ENCODE measurements around the gene STIM2. TPM values are rescaled to one million over a fixed set of nuclear protein-coding genes. Genes with fewer than 3 reads are reported as not detected.

STIM2 gene
- polyA plus RNA-seq, 1 donor (not counting 4 experiments of a cell fraction or from before 2014, with no cell fraction given), result 20.7 TPM

GRCh38 chr4:26931966-26932365, 71.3 kb downstream of the STIM2 start:
- dilution Hi-C loops (cut with MboI; ENCODE audit: extremely low pct_ligation_motif_present, low sequenced_read_pairs), result no loop called here
- Histone ChIP-seq H3K27ac (ENCODE audit: control insufficient read depth, insufficient read depth, low read length) (no peak overlapping the region), H3K4me2 (ENCODE audit: control insufficient read depth, extremely low read depth, insufficient read depth, low read depth, low read length) (no peak overlapping the region), H3K9me1 (ENCODE audit: control insufficient read depth, extremely low read depth, insufficient read depth, low read length) (no peaks in the 10 kb centered on the region), H4K20me1 (ENCODE audit: control insufficient read depth, extremely low read depth, insufficient read depth, low read length) (no peaks in the 10 kb centered on the region), H3K9me3 (ENCODE audit: control insufficient read depth, low read depth, low read length) (no peaks in the 10 kb centered on the region), H3K79me2 (ENCODE audit: control insufficient read depth, insufficient read depth, low read length) (no peaks in the 10 kb centered on the region), H3K4me1 (ENCODE audit: control insufficient read depth, extremely low read depth, insufficient read depth, low read length) (no peaks in the 10 kb centered on the region), H3K36me3 (ENCODE audit: control insufficient read depth in 2 of 2, extremely low read depth in 1 of 2, insufficient read depth in 2 of 2, low read length in 2 of 2) (no peaks in the 10 kb centered on the region), H2AFZ (ENCODE audit: control insufficient read depth, low read length) (no peak overlapping the region), H3K27me3 (ENCODE audit: control insufficient read depth, extremely low read depth, insufficient read depth, low read length) (no peaks in the 10 kb centered on the region), H3K9ac (ENCODE audit: control insufficient read depth, extremely low read depth, insufficient read depth, low read length) (no peak overlapping the region), H3K4me3 (ENCODE audit: control insufficient read depth in 2 of 3, extremely low read depth in 1 of 3, insufficient read depth in 2 of 3, low read depth in 1 of 3, low read length in 3 of 3) (no peak overlapping the region)
- DNase-seq (ENCODE audit: low read depth, low spot score) (no peak), FAIRE-seq (no peak)
- TF ChIP-seq CTCF (optimal IDR thresholded peaks at IDR 0.05 in 1 of 3, IDR thresholded peaks at IDR 0.05 in 1 of 3, conservative IDR thresholded peaks at IDR 0.05 in 1 of 3; ENCODE audit: extremely low read depth in 1 of 3, insufficient read depth in 2 of 3, low read length in 3 of 3) (no peak), EZH2 (IDR thresholded peaks at IDR 0.05; ENCODE audit: low read length) (no peak)

- dilution Hi-C loops (cut with MboI; ENCODE audit: extremely low pct_ligation_motif_present, low sequenced_read_pairs), result no loop called here
- Histone ChIP-seq H3K9me3 (ENCODE audit: control insufficient read depth, low read depth, low read length) (no peaks in the 10 kb centered on the region), H3K4me2 (ENCODE audit: control insufficient read depth, extremely low read depth, insufficient read depth, low read depth, low read length) (no peak overlapping the region), H3K79me2 (ENCODE audit: control insufficient read depth, insufficient read depth, low read length) (peaks cover 2% of the 10 kb centered on the region), H3K9me1 (ENCODE audit: control insufficient read depth, extremely low read depth, insufficient read depth, low read length) (no peaks in the 10 kb centered on the region), H3K9ac (ENCODE audit: control insufficient read depth, extremely low read depth, insufficient read depth, low read length) (no peak overlapping the region), H3K27me3 (ENCODE audit: control insufficient read depth, extremely low read depth, insufficient read depth, low read length) (no peaks in the 10 kb centered on the region), H3K27ac (ENCODE audit: control insufficient read depth, insufficient read depth, low read length) (no peak overlapping the region), H4K20me1 (ENCODE audit: control insufficient read depth, extremely low read depth, insufficient read depth, low read length) (no peaks in the 10 kb centered on the region), H3K4me3 (ENCODE audit: control insufficient read depth in 2 of 3, extremely low read depth in 1 of 3, insufficient read depth in 2 of 3, low read depth in 1 of 3, low read length in 3 of 3) (no peak overlapping the region), H2AFZ (ENCODE audit: control insufficient read depth, low read length) (no peak overlapping the region), H3K4me1 (ENCODE audit: control insufficient read depth, extremely low read depth, insufficient read depth, low read length) (no peaks in the 10 kb centered on the region), H3K36me3 (ENCODE audit: control insufficient read depth in 2 of 2, extremely low read depth in 1 of 2, insufficient read depth in 2 of 2, low read length in 2 of 2) (no peaks in the 10 kb centered on the region)
- FAIRE-seq (no peak), DNase-seq (ENCODE audit: low read depth, low spot score) (no peak)
- TF ChIP-seq EZH2 (IDR thresholded peaks at IDR 0.05; ENCODE audit: low read length), result no peak
- TF ChIP-seq CTCF (optimal IDR thresholded peaks at IDR 0.05 in 1 of 3, IDR thresholded peaks at IDR 0.05 in 1 of 3, conservative IDR thresholded peaks at IDR 0.05 in 1 of 3; ENCODE audit: extremely low read depth in 1 of 3, insufficient read depth in 2 of 3, low read length in 3 of 3), result no peak
Measured at GRCh38 chr4:26935397-26935796, 74.8 kb downstream of the STIM2 start.

All from keratinocyte (primary cell).